SK-N-MC (cell line): ENCODE results near the gene AHDC1.

ENCODE experiments used
- DNase-seq: peaks from one replicate; pipeline ENCODE4 v3.0.0-alpha.2; 2011; ENCODE audit warnings: low read depth, low spot score
- H3K27ac ChIP-seq: fragments of 200-600 bp; sonication (generic); 2 replicates; pipeline ENCODE4 v1.5.1; 2016; ENCODE audit warnings: mixed run types
- H3K36me3 ChIP-seq: fragments of 200-600 bp; sonication (generic); 2 replicates; pipeline ENCODE4 v1.6.1; 2017; ENCODE audit warnings: antibody characterized with exemption, low read length, mixed read lengths; ENCODE audit not compliant: insufficient read depth
- H3K4me3 ChIP-seq: fragments of 200-600 bp; sonication (generic); 2 replicates; pipeline ENCODE4 v1.5.1; 2016
- H3K9ac ChIP-seq: fragments of 200-600 bp; sonication (generic); 2 replicates; pipeline ENCODE4 v1.8.0; 2017; ENCODE audit warnings: mixed run types, mixed read lengths; ENCODE audit not compliant: insufficient read length
- H3K9me3 ChIP-seq: fragments of 200-600 bp; sonication (generic); 2 replicates; pipeline ENCODE4 v1.6.1; 2017; ENCODE audit warnings: low read depth, mild to moderate bottlenecking, antibody characterized with exemption, low read length, moderate library complexity, mixed read lengths
- EZH2 ChIP-seq: fragments of 200-600 bp; sonication (generic); IDR thresholded peaks from one replicate; pipeline ENCODE4 v1.6.1; 2017; ENCODE audit warnings: antibody characterized with exemption
- FOXP2 ChIP-seq: optimal IDR thresholded peaks from 2 replicates; pipeline ENCODE3; 2011; ENCODE audit warnings: mild to moderate bottlenecking, moderate library complexity; ENCODE audit not compliant: insufficient read depth; ENCODE audit errors: extremely low read length, control extremely low read depth
- POLR2AphosphoS5 ChIP-seq: IDR thresholded peaks from 2 replicates; pipeline ENCODE4 v1.6.1; 2012; ENCODE audit warnings: mild to moderate bottlenecking, low read depth, low read length, borderline replicate concordance

The AHDC1 gene

GRCh38 chr1:27561124-27561899, 42.6 kb downstream of the AHDC1 start:
- H3K9me3 ChIP-seq = no peaks in the 10 kb centered on the region
- DNase-seq = no peak
- H3K27ac ChIP-seq = peak overlapping the region; percentile 83
- peak overlapping the region; percentile 64 for H3K4me3 ChIP-seq
- no peaks in the 10 kb centered on the region for H3K36me3 ChIP-seq
- H3K9ac ChIP-seq = peak overlapping the region; percentile 60
- TF ChIP-seq POLR2AphosphoS5 (no peak), FOXP2 (no peak), EZH2 (no peak)

DNA sequence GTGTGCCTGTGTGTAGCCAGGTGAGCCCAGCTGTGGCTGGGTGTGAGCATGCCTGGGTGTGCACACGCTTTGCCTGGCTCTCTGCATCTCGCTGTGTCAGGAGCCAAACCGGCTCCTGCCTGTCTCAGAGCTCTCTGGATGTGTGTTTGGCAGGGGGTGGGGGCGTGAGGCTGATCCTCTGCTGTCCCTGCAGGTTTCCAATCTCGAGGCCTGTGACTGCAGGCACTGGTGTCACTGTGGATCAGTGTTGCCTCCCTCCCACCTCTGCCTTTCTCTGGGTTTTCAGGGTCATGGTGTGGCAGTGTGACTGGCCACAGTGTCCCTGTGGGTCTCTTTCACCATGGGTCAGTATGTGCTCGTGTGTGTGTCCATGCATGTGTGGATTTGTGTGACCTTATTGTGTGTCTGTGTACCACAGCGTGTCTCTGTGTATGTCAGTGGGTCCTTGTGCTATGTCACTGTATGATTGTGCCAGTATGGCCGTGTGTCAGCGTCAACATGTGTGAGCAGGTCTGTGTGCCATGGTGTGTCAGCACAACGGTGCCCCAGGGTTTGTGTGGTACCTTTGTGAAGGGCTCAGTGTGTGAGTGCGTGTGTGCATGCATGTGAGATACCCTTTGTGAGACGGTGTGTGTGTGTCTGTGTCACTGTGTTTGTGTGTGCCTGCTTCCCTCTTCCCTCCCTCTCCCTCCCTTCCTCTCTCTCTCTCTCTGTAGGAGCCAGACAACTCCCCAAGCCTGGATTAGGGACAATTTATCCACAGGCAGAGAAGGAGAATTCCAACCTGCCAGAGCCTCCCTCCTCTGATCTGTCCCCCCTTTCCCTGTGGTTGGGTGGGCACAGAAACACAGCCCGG, 43.4 kb downstream of the AHDC1 start:
- H3K9ac ChIP-seq = peak overlapping the region; percentile 60
- no peak for TF ChIP-seq EZH2
- TF ChIP-seq POLR2AphosphoS5 = no peak
- TF ChIP-seq FOXP2 = no peak
- H3K27ac ChIP-seq = peak overlapping the region; percentile 83
- no peaks in the 10 kb centered on the region for H3K9me3 ChIP-seq
- no peaks in the 10 kb centered on the region for H3K36me3 ChIP-seq
- DNase-seq = no peak
- peak overlapping the region; percentile 64 for H3K4me3 ChIP-seq

DNA sequence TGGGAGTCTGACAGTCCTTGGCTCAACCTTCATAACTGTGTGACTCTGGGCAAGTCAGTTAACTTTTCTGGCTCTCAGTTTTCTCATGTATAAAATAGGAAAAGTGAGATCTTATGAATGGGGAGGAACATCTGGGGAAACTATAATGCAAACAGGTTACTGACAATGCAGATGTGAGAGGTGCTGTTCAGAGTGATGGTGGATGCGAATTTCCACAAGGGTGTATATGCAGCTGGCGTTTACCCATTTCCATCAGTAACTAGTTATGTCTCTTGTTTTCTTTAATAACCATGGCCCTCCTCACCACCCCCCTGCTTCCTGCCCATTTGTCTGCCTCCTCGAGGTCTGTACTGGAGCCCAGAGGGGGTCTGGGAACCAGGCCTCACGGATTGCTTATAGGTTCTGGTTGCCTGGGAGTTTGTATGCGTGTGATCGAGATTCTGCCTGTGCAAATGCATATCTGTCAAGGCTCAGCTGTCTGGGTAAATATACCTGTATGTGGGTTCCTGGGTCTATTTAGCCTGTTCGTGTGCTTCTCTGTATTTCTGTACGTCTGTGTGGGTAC, 44.4 kb downstream of the AHDC1 start:
- H3K4me3 ChIP-seq = peak overlapping the region; percentile 1; the same call in 1 of the 2 replicates
- peak overlapping the region; percentile 83 for H3K27ac ChIP-seq
- TF ChIP-seq FOXP2 (no peak), EZH2 (no peak), POLR2AphosphoS5 (no peak)
- H3K36me3 ChIP-seq = no peaks in the 10 kb centered on the region
- H3K9ac ChIP-seq = no peak overlapping the region
- H3K9me3 ChIP-seq = no peaks in the 10 kb centered on the region
- DNase-seq = no peak

- H3K36me3 ChIP-seq = no peaks in the 10 kb centered on the region; the same call in 1 of the 2 replicates
- peak overlapping the region; percentile 74 for H3K27ac ChIP-seq
- peak overlapping the region; percentile 68 for H3K4me3 ChIP-seq
- no peak for TF ChIP-seq EZH2
- TF ChIP-seq POLR2AphosphoS5 = no peak
- TF ChIP-seq FOXP2 = no peak
- no peak overlapping the region for H3K9ac ChIP-seq
- no peak for DNase-seq
- no peaks in the 10 kb centered on the region for H3K9me3 ChIP-seq
Measured at GRCh38 chr1:27557596-27558340, 46.2 kb downstream of the AHDC1 start.

DNA sequence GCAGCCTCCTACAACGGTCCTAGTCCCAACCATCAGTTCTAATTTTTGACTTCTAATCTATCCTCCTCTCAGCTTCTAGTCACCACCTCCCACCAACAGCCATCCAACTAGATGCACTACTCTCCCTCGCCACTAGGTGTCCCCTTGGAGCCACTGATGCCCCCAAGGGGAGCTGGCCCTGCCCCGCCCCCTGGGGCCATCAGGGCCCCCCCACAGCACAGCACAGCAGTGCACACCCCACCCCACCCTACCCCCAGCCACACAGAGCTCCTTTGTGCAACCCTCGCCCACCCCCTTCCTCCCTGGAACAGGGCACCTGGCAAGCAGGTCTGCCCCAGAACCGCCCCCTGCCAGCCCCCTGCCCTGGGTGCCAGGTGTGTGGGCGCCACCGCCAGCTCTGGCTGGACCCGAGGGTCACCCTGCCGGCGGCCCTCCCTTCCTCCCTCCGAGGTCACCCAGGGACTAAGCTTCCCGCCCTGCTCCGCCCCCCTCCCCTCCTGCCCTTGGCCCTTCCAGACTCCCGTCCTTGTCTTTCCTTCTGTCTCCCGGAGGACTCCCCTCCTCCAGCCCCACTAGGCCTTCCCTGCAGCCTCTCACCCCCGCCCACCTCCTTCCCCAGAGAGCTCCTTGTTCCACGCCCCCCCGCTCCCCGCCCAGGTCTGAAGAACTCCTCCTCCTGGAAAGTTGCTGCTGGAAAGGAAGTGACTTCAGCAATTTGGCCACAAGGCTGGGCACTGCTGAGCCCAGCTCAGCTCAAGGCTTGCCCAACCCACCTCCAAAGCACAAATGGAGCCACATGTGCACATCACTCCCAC, 47.0 kb downstream of the AHDC1 start:
- TF ChIP-seq EZH2 (no peak), FOXP2 (no peak), POLR2AphosphoS5 (no peak)
- Histone ChIP-seq H3K9me3 (no peaks in the 10 kb centered on the region), H3K27ac (peak overlapping the region; percentile 74), H3K9ac (no peak overlapping the region), H3K4me3 (peak overlapping the region; percentile 68), H3K36me3 (no peaks in the 10 kb centered on the region; the same call in 1 of the 2 replicates)
- DNase-seq = peak; percentile 42

DNA sequence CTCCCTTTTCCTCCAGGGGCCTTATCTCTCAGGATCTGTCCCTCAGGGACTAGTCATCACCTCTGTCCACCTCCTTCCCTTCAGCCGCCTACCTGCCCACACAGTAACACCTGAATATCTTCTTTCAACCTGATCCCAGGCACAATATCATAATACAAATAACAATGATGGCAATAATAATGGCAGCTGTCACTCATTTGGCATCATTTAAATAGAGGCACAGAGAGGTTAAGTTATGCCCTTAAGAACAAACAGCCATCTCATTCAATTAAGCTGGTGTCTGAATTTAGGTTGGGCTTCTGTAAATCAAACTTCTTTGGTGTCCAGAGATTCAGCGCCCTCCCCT, 47.5 kb downstream of the AHDC1 start:
- H3K36me3 ChIP-seq = peaks cover 1% of the 10 kb centered on the region; the same call in 1 of the 2 replicates
- TF ChIP-seq POLR2AphosphoS5 (no peak), EZH2 (no peak), FOXP2 (no peak)
- H3K9me3 ChIP-seq = no peaks in the 10 kb centered on the region
- H3K9ac ChIP-seq = peak overlapping the region; percentile 32
- H3K4me3 ChIP-seq = no peak overlapping the region
- no peak for DNase-seq
- no peak overlapping the region for H3K27ac ChIP-seq

DNA sequence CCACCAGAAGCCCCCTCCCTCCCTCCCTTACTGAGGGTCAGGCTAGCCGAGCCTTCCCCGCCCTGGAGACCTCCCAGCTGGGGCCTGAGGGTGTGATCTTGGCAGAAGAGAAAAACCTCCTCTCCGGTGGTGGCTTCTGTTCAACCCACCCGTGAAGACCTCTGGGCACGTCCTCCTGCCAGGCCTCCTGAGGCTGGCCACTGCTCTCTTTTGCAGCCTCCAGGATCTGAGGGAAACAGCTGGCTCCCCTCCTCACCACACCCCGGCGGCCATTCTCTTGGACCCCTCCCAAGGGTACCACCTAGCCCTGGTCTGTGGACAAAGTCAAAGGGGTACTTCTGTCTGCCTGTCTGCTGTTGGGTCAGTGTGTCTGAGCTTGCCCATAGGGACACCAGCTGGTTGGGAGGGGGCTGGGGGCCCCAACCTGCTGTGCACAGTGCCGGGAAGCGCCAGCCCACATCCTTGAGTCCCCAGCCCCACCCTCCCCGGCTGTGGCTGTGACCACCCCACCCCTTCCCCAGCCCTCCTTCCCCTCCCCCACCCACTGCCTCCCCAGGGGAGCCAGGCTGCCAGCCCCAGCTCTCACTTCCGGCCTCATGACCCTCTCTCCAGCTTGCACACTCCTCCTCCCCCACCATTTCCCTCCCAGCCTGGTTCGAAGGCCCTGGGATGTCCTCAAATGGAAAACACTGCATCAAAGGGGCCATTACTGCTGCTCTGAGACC, 48.1 kb downstream of the AHDC1 start:
- no peak for DNase-seq
- Histone ChIP-seq H3K4me3 (no peak overlapping the region), H3K9ac (peak overlapping the region; percentile 32), H3K36me3 (peaks cover 7% of the 10 kb centered on the region; the same call in 1 of the 2 replicates), H3K27ac (no peak overlapping the region), H3K9me3 (no peaks in the 10 kb centered on the region)
- no peak for TF ChIP-seq FOXP2
- TF ChIP-seq EZH2 = no peak
- no peak for TF ChIP-seq POLR2AphosphoS5
